Osteocyte (in vitro differentiated cells): ENCODE measurements around the gene PGM3. TPM values are rescaled to one million over a fixed set of nuclear protein-coding genes. Genes with fewer than 3 reads are reported as not detected.
"Not testable (repeated sequence)": the region's sequence is repeated elsewhere in the genome, so short reads cannot be mapped to it uniquely, and the experiment has no call there.

Experiments used
- DNase-seq: peaks from one replicate; pipeline ENCODE4 v3.0.0; 2021; ENCODE audit warnings: mixed read lengths; ENCODE audit not compliant: unreplicated experiment; ENCODE audit errors: extremely low spot score
- H3K27ac Mint-ChIP-seq: one replicate; pipeline ENCODE4 v1.8.0; 2021; ENCODE audit warnings: mild to moderate bottlenecking, mixed read lengths; ENCODE audit not compliant: unreplicated experiment
- H3K27me3 Mint-ChIP-seq: one replicate; pipeline ENCODE4 v1.8.0; 2021; ENCODE audit warnings: mixed read lengths; ENCODE audit not compliant: unreplicated experiment
- H3K36me3 Mint-ChIP-seq: one replicate; pipeline ENCODE4 v1.8.0; 2021; ENCODE audit warnings: mixed read lengths; ENCODE audit not compliant: unreplicated experiment
- H3K4me1 Mint-ChIP-seq: one replicate; pipeline ENCODE4 v1.8.0; 2021; ENCODE audit warnings: mixed read lengths; ENCODE audit not compliant: unreplicated experiment
- H3K4me3 Mint-ChIP-seq: one replicate; pipeline ENCODE4 v1.8.0; 2021; ENCODE audit warnings: mild to moderate bottlenecking, moderate library complexity, mixed read lengths; ENCODE audit not compliant: unreplicated experiment
- H3K9me3 Mint-ChIP-seq: one replicate; pipeline ENCODE4 v1.8.0; 2021; ENCODE audit warnings: mixed read lengths; ENCODE audit not compliant: unreplicated experiment
- CTCF ChIP-seq: fragments of 200-600 bp; sonication (generic); IDR thresholded peaks from 2 replicates; pipeline ENCODE4 v1.5.0; 2021; ENCODE audit warnings: antibody characterized with exemption, mild to moderate bottlenecking, moderate library complexity
- total RNA-seq: library from RNA; stranded (reverse); gene quantifications from 2 replicates; pipeline ENCODE4 v1.2.1, GENCODE V29; 2021

Gene PGM3
- total RNA-seq, 1 donor from 2014 or later, result 81.1 TPM

GRCh38 chr6:83192456-83192855 is 609 bp downstream of the PGM3 start:
- Mint-ChIP-seq H3K27me3 (no peaks in the 10 kb centered on the region), H3K4me3 (peak overlapping the region; percentile 98), H3K4me1 (peaks cover 40% of the 10 kb centered on the region), H3K27ac (peak overlapping the region; percentile 97), H3K36me3 (peaks cover 22% of the 10 kb centered on the region), H3K9me3 (no peaks in the 10 kb centered on the region)
- no peak for TF ChIP-seq CTCF
- no peak for DNase-seq

GRCh38 chr6:83191974-83192373 is 1.1 kb downstream of the PGM3 start:
- peaks cover 36% of the 10 kb centered on the region for H3K4me1 Mint-ChIP-seq
- H3K27ac Mint-ChIP-seq, result peak overlapping the region; percentile 97

GRCh38 chr6:83190626-83191025 is 2.4 kb downstream of the PGM3 start:
- TF ChIP-seq CTCF, result no peak
- no peak overlapping the region for H3K4me3 Mint-ChIP-seq
- H3K9me3 Mint-ChIP-seq, result no peaks in the 10 kb centered on the region
- peaks cover 19% of the 10 kb centered on the region for H3K36me3 Mint-ChIP-seq
- no peaks in the 10 kb centered on the region for H3K27me3 Mint-ChIP-seq
- H3K27ac Mint-ChIP-seq, result no peak overlapping the region
- no peak for DNase-seq
- peaks cover 36% of the 10 kb centered on the region for H3K4me1 Mint-ChIP-seq

More at GRCh38 chr6:83191974-83192373, 1.1 kb downstream of the PGM3 start:
- not testable (repeated sequence) for H3K9me3 Mint-ChIP-seq, H3K27me3 Mint-ChIP-seq, DNase-seq
- Mint-ChIP-seq H3K36me3 (peaks cover 19% of the 10 kb centered on the region), H3K4me3 (peak overlapping the region; percentile 98)

- no peaks in the 10 kb centered on the region for H3K9me3 Mint-ChIP-seq
- H3K36me3 Mint-ChIP-seq, result peaks cover 34% of the 10 kb centered on the region
- peaks cover 22% of the 10 kb centered on the region for H3K4me1 Mint-ChIP-seq
- no peaks in the 10 kb centered on the region for H3K27me3 Mint-ChIP-seq
- H3K4me3 Mint-ChIP-seq, result no peak overlapping the region
- no peak for TF ChIP-seq CTCF
- H3K27ac Mint-ChIP-seq, result no peak overlapping the region
- no peak for DNase-seq
Measured at GRCh38 chr6:83188501-83188900, 4.6 kb downstream of the PGM3 start.

- H3K36me3 Mint-ChIP-seq, result peaks cover 50% of the 10 kb centered on the region
- no peaks in the 10 kb centered on the region for H3K27me3 Mint-ChIP-seq
- H3K4me1 Mint-ChIP-seq, result peaks cover 6% of the 10 kb centered on the region
- TF ChIP-seq CTCF, result no peak
- no peaks in the 10 kb centered on the region for H3K9me3 Mint-ChIP-seq
- no peak for DNase-seq
- no peak overlapping the region for H3K4me3 Mint-ChIP-seq
- no peak overlapping the region for H3K27ac Mint-ChIP-seq
Measured at GRCh38 chr6:83185096-83185495, 8.0 kb downstream of the PGM3 start.
